Measurements from ENCODE around the gene SPIRE1.

Gene SPIRE1

DNA sequence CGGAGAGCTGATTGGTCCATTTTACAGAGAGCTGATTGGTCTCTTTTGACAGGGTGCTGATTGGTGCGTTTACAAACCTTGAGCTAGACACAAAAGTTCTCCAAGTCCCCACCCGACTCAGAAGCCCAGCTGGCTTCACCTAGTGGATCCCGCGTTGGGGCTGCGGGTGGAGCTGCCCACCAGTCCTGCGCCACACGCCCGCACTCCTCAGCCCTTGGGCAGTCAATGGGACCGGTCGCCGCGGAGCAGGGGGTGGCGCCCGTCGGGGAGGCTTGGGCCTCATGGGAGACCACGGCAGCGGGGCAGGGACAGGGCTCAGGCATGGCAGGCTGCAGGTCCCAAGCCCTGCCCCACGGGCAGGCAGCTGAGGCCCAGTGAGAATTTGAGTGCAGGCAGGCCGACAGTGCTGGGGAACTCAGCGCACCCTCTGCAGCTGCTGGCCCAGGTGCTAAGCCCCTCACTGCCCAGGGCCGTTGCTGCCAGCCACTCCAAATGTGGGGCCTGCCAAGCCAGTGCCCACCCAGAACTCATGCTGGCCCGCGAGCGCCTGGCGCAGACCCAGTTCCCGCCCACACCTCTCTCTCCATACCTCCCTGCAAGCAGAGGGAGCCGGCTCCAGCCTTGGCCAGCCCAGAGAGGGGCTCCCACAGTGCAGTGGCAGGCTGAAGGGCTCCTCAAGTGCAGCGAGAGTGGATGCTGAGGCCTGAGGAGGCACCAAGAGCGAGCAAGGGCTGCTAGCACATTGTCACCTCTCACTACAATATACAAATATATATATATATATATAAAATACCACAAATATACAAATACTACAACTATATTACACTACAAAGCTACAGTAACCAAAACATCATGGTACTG is 100.7 kb downstream of the SPIRE1 start:
- no peak for ATAC-seq
- no peak for TF ChIP-seq ZC3H10 (CRISPR knock-in tag; IDR thresholded peaks at IDR 0.05)
- TF ChIP-seq, protein P1, sequence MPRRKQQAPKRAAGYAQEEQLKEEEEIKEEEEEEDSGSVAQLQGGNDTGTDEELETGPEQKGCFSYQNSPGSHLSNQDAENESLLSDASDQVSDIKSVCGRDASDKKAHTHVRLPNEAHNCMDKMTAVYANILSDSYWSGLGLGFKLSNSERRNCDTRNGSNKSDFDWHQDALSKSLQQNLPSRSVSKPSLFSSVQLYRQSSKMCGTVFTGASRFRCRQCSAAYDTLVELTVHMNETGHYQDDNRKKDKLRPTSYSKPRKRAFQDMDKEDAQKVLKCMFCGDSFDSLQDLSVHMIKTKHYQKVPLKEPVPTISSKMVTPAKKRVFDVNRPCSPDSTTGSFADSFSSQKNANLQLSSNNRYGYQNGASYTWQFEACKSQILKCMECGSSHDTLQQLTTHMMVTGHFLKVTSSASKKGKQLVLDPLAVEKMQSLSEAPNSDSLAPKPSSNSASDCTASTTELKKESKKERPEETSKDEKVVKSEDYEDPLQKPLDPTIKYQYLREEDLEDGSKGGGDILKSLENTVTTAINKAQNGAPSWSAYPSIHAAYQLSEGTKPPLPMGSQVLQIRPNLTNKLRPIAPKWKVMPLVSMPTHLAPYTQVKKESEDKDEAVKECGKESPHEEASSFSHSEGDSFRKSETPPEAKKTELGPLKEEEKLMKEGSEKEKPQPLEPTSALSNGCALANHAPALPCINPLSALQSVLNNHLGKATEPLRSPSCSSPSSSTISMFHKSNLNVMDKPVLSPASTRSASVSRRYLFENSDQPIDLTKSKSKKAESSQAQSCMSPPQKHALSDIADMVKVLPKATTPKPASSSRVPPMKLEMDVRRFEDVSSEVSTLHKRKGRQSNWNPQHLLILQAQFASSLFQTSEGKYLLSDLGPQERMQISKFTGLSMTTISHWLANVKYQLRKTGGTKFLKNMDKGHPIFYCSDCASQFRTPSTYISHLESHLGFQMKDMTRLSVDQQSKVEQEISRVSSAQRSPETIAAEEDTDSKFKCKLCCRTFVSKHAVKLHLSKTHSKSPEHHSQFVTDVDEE (CRISPR knock-in tag; IDR thresholded peaks at IDR 0.05): no peak
- no peak for TF ChIP-seq ZFP30 (CRISPR knock-in tag; IDR thresholded peaks at IDR 0.05)
- TF ChIP-seq, protein P2, sequence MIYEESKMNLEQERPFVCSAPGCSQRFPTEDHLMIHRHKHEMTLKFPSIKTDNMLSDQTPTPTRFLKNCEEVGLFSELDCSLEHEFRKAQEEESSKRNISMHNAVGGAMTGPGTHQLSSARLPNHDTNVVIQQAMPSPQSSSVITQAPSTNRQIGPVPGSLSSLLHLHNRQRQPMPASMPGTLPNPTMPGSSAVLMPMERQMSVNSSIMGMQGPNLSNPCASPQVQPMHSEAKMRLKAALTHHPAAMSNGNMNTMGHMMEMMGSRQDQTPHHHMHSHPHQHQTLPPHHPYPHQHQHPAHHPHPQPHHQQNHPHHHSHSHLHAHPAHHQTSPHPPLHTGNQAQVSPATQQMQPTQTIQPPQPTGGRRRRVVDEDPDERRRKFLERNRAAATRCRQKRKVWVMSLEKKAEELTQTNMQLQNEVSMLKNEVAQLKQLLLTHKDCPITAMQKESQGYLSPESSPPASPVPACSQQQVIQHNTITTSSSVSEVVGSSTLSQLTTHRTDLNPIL (CRISPR knock-in tag; IDR thresholded peaks at IDR 0.05; ENCODE audit: low read depth): no peak
- TF ChIP-seq ISL1 (CRISPR knock-in tag; IDR thresholded peaks at IDR 0.05): no peak
- TF ChIP-seq ZFP3 (CRISPR knock-in tag; IDR thresholded peaks at IDR 0.05): no peak
- no peak for TF ChIP-seq TCF4 (CRISPR knock-in tag; IDR thresholded peaks at IDR 0.05; ENCODE audit: borderline replicate concordance)
- no peak for TF ChIP-seq RARB (CRISPR knock-in tag; IDR thresholded peaks at IDR 0.05)
- no peak for TF ChIP-seq ZNF8 (CRISPR knock-in tag; IDR thresholded peaks at IDR 0.05)
- TF ChIP-seq ESRRG (CRISPR knock-in tag; IDR thresholded peaks at IDR 0.05): no peak
- TF ChIP-seq PPARA (CRISPR knock-in tag; IDR thresholded peaks at IDR 0.05; ENCODE audit: borderline replicate concordance): no peak
- TF ChIP-seq, protein P3, sequence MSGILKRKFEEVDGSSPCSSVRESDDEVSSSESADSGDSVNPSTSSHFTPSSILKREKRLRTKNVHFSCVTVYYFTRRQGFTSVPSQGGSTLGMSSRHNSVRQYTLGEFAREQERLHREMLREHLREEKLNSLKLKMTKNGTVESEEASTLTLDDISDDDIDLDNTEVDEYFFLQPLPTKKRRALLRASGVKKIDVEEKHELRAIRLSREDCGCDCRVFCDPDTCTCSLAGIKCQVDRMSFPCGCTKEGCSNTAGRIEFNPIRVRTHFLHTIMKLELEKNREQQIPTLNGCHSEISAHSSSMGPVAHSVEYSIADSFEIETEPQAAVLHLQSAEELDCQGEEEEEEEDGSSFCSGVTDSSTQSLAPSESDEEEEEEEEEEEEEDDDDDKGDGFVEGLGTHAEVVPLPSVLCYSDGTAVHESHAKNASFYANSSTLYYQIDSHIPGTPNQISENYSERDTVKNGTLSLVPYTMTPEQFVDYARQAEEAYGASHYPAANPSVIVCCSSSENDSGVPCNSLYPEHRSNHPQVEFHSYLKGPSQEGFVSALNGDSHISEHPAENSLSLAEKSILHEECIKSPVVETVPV (CRISPR knock-in tag; IDR thresholded peaks at IDR 0.05): no peak
- no peak for TF ChIP-seq ZNF565 (CRISPR knock-in tag; conservative IDR thresholded peaks at IDR 0.05; ENCODE audit: low read depth)
- no peak for TF ChIP-seq OSR1 (CRISPR knock-in tag; IDR thresholded peaks at IDR 0.05)
- TF ChIP-seq ARNTL (CRISPR knock-in tag; IDR thresholded peaks at IDR 0.05; ENCODE audit: borderline replicate concordance, low read depth): no peak
- TF ChIP-seq, protein P4, sequence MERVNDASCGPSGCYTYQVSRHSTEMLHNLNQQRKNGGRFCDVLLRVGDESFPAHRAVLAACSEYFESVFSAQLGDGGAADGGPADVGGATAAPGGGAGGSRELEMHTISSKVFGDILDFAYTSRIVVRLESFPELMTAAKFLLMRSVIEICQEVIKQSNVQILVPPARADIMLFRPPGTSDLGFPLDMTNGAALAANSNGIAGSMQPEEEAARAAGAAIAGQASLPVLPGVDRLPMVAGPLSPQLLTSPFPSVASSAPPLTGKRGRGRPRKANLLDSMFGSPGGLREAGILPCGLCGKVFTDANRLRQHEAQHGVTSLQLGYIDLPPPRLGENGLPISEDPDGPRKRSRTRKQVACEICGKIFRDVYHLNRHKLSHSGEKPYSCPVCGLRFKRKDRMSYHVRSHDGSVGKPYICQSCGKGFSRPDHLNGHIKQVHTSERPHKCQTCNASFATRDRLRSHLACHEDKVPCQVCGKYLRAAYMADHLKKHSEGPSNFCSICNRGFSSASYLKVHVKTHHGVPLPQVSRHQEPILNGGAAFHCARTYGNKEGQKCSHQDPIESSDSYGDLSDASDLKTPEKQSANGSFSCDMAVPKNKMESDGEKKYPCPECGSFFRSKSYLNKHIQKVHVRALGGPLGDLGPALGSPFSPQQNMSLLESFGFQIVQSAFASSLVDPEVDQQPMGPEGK (CRISPR knock-in tag; IDR thresholded peaks at IDR 0.05; ENCODE audit: borderline replicate concordance): no peak
- no peak for TF ChIP-seq BACH2 (CRISPR knock-in tag; IDR thresholded peaks at IDR 0.05; ENCODE audit: borderline replicate concordance)
- TF ChIP-seq CSDC2 (CRISPR knock-in tag; IDR thresholded peaks at IDR 0.05): no peak
- TF ChIP-seq, protein P5, sequence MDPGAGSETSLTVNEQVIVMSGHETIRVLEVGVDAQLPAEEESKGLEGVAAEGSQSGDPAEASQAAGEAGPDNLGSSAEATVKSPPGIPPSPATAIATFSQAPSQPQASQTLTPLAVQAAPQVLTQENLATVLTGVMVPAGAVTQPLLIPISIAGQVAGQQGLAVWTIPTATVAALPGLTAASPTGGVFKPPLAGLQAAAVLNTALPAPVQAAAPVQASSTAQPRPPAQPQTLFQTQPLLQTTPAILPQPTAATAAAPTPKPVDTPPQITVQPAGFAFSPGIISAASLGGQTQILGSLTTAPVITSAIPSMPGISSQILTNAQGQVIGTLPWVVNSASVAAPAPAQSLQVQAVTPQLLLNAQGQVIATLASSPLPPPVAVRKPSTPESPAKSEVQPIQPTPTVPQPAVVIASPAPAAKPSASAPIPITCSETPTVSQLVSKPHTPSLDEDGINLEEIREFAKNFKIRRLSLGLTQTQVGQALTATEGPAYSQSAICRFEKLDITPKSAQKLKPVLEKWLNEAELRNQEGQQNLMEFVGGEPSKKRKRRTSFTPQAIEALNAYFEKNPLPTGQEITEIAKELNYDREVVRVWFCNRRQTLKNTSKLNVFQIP (CRISPR knock-in tag; IDR thresholded peaks at IDR 0.05; ENCODE audit: borderline replicate concordance, low read depth): no peak

DNA sequence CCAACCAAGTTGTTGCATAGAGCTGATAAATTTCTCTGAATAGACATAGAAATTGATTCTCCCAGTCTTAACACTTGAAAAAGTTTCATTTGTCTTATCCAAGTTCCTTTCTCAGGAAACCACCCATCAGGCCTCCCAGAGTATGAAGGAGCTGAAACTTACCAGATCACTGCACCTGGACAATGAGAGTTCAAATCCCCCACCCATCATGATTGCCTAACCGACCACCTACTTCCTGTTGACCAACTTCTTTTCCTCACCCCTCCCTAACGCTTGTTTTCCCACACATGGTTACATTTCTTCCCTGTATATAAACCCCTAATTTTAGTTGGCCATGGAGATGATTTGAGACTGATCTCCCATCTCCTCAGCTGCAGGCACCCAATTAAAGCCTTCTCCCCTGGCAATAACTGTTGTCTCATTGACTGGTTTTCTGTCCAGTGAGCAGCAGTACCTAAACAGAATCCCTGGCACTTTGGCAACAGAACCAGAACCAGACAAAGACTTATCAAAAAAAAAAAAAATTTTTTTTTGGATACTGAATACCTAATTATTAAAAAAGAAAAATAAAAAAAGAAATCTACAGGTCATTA is 103.0 kb downstream of the SPIRE1 start:
- TF ChIP-seq TCF4 (CRISPR knock-in tag; IDR thresholded peaks at IDR 0.05; ENCODE audit: borderline replicate concordance) (no peak), ZNF565 (CRISPR knock-in tag; conservative IDR thresholded peaks at IDR 0.05; ENCODE audit: low read depth) (no peak), ZC3H10 (CRISPR knock-in tag; IDR thresholded peaks at IDR 0.05) (no peak), OSR1 (CRISPR knock-in tag; IDR thresholded peaks at IDR 0.05) (no peak), ESRRG (CRISPR knock-in tag; IDR thresholded peaks at IDR 0.05) (no peak), CSDC2 (CRISPR knock-in tag; IDR thresholded peaks at IDR 0.05) (no peak), ISL1 (CRISPR knock-in tag; IDR thresholded peaks at IDR 0.05) (no peak), BACH2 (CRISPR knock-in tag; IDR thresholded peaks at IDR 0.05; ENCODE audit: borderline replicate concordance) (no peak)
- TF ChIP-seq, protein P2 (CRISPR knock-in tag; IDR thresholded peaks at IDR 0.05; ENCODE audit: low read depth): no peak
- TF ChIP-seq, protein P3 (CRISPR knock-in tag; IDR thresholded peaks at IDR 0.05): no peak
- TF ChIP-seq, protein P5 (CRISPR knock-in tag; IDR thresholded peaks at IDR 0.05; ENCODE audit: borderline replicate concordance, low read depth): no peak
- ATAC-seq: no peak
